ENCODE data around the gene EFNA2. TPM values are rescaled to one million over a fixed set of nuclear protein-coding genes. Genes with fewer than 3 reads are reported as not detected.

EFNA2 gene
- total RNA-seq, 2 donors from 2014 or later, result not detected

DNA sequence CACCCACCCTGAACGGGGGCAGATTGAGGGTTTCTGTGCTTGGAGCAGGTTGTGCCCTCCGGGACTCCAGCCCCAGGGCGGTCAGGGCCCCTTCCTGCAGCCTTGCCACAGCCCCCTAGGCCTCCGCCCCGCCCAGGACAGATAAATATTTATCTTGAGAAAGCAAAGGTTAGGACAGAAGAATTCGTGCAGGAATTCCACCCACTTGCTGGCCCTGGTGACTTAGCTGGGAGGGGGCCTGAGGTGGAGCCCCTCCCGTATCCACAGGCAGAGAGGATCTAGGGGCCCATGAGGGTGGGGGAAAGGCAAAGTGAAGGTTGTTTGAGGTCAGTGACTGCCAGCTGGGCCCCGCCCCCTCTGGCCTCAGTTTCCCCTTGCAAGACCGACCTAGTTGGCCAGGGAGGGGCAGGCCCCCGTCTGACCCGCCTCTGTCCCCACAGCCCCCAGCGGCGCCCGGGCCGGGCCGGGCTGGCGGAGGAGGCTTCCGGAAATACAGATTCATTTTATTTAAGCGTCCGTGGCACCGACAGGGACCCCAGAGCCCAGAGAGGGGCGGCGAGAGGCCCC, 32.1 kb upstream of the EFNA2 start:
- Mint-ChIP-seq H3K4me1 (peaks cover 5% of the 10 kb centered on the region), H3K27ac (peak overlapping the region; percentile 83), H3K36me3 (ENCODE audit: low read depth) (peaks cover 76% of the 10 kb centered on the region), H3K9me3 (no peaks in the 10 kb centered on the region), H3K27me3 (no peaks in the 10 kb centered on the region), H3K4me3 (peak overlapping the region; percentile 93)
- ATAC-seq (replicated peaks), result no peak

DNA sequence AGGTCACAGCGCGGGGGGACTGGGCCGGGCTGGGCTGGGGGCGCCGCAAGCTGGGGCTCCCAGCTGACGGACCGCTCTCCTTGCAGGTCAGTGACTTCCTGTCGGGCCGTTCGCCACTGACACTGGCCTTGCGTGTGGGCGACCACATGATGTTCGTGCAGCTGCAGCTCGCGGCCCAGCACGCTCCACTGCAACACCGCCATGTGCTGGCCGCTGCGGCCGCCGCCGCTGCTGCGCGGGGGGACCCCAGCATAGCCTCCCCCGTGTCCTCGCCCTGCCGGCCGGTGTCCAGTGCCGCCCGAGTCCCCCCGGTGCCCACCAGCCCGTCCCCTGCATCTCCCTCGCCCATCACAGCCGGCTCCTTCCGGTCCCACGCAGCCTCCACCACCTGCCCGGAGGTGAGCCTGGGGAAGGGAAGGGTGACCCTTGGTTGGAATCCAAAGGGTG, 31.6 kb upstream of the EFNA2 start:
- peaks cover 81% of the 10 kb centered on the region for H3K36me3 Mint-ChIP-seq (ENCODE audit: low read depth)
- H3K4me3 Mint-ChIP-seq, result no peak overlapping the region
- ATAC-seq (replicated peaks), result no peak

DNA sequence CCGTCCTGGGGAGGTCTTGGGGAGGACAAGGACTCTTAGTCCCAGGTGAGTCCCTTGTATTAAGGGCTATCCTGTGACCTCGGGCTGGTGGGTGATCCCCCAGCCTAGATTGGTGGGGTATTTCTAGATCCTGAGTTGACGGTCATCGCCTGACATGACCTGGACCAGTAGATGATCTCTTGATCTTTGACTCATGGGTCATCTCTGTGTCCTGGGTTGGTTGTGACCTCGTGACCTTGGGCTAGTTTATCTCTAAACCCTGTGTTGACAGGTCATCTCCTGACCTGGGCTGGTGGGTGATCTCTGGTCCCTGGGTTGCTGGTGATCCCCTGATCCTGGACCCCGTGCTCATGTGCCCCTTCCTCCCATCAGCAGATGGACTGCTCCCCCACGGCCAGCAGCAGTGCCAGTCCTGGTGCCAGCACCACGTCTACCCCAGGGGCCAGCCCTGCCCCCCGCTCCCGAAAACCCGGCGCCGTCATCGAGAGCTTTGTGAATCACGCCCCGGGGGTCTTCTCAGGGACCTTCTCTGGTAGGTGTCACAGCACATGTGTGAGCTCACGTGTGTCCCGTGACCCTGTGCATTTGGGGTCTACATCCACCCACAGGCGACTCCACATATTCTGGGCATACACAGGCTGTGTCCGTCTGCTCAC, 31.0 kb upstream of the EFNA2 start:
- H3K4me3 Mint-ChIP-seq, result peak overlapping the region; percentile 27
- peak overlapping the region; percentile 63 for H3K27ac Mint-ChIP-seq
- H3K9me3 Mint-ChIP-seq, result no peaks in the 10 kb centered on the region
- no peak for ATAC-seq (replicated peaks)
- H3K4me1 Mint-ChIP-seq, result peaks cover 5% of the 10 kb centered on the region
- H3K27me3 Mint-ChIP-seq, result no peaks in the 10 kb centered on the region
- peaks cover 84% of the 10 kb centered on the region for H3K36me3 Mint-ChIP-seq (ENCODE audit: low read depth)

More for the DNA sequence above, 31.6 kb upstream of the EFNA2 start:
- Mint-ChIP-seq H3K27ac (no peak overlapping the region), H3K27me3 (no peaks in the 10 kb centered on the region), H3K9me3 (no peaks in the 10 kb centered on the region), H3K4me1 (peaks cover 5% of the 10 kb centered on the region)

DNA sequence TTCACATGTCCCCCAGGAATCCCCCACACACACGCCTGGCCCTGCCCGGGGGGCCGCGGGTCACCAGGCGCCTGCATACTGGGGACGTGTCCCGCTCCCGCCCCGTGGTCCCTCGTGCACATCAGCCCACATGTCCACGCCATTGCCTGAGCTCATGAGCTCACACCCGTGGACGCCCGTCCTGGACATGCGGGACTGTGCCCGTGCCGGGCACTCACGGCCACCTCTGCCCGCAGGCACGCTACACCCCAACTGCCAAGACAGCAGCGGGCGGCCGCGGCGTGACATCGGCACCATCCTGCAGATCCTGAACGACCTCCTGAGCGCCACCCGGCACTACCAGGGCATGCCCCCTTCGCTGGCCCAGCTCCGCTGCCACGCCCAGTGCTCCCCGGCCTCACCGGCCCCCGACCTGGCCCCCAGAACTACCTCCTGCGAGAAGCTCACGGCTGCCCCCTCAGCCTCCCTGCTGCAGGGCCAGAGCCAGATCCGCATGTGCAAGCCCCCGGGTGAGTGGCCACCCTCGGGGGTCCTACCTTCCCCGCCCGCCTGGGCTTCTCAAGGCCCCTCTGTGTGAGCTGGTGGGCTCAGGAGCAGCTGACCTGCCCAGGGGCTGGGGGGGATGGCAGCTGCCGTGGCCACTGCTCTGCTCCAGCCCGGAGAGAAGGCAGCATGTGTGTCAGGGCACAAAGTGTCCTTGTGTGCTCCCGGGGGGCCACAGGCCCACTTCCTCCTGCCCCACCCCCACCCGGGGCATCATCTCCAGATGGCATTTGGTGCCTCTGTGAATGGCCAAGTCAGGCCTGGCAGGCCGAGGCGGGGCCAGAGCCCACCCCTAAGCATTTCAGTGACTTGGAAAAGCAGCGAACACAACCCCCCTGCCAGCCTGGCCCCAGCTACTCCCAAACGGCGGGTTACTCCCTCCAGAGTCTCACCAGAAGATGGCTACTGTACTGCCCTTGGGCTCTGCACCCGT, 30.2 kb upstream of the EFNA2 start:
- Mint-ChIP-seq H3K36me3 (ENCODE audit: low read depth) (peaks cover 84% of the 10 kb centered on the region), H3K4me1 (peaks cover 5% of the 10 kb centered on the region), H3K27me3 (no peaks in the 10 kb centered on the region), H3K27ac (peak overlapping the region; percentile 63), H3K4me3 (peak overlapping the region; percentile 27), H3K9me3 (no peaks in the 10 kb centered on the region)
- ATAC-seq (replicated peaks), result no peak

DNA sequence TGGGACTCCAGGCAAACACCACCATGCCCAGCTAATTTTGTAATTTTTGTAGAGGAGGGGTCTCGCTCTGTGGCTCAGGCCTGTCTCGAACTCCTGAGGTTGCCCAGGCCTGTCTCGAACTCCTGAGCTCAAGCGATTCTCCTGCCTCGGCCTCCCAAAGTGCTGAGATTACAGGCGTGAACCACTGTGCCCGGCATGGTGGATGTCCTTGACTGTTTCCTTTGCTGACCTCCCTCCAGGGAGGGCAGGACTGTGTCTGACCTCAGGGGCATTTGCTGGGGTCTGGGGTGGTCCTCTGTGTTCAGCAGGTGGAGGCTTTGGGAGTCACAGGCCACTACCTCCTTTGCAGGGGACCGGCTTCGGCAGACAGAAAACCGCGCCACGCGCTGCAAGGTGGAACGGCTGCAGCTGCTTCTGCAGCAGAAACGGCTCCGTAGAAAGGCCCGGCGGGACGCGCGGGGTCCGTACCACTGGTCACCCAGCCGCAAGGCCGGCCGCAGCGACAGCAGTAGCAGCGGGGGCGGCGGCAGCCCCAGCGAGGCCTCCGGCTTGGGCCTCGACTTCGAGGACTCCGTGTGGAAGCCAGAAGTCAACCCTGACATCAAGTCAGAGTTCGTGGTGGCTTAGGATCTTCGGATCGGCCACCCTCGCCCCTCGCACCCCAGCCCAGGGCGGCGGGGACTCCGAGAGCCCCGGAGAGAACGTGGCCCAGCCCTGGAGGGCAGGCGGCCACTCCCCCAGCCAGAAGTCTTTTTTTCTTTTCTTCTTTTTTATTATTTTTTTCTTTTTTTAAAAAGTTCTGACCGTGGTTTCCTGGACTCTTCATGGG, 28.8 kb upstream of the EFNA2 start:
- Mint-ChIP-seq H3K27ac (peak overlapping the region; percentile 85), H3K27me3 (no peaks in the 10 kb centered on the region), H3K36me3 (ENCODE audit: low read depth) (peaks cover 80% of the 10 kb centered on the region), H3K4me1 (peaks cover 8% of the 10 kb centered on the region), H3K4me3 (peak overlapping the region; percentile 93), H3K9me3 (no peaks in the 10 kb centered on the region)
- no peak for ATAC-seq (replicated peaks)

DNA sequence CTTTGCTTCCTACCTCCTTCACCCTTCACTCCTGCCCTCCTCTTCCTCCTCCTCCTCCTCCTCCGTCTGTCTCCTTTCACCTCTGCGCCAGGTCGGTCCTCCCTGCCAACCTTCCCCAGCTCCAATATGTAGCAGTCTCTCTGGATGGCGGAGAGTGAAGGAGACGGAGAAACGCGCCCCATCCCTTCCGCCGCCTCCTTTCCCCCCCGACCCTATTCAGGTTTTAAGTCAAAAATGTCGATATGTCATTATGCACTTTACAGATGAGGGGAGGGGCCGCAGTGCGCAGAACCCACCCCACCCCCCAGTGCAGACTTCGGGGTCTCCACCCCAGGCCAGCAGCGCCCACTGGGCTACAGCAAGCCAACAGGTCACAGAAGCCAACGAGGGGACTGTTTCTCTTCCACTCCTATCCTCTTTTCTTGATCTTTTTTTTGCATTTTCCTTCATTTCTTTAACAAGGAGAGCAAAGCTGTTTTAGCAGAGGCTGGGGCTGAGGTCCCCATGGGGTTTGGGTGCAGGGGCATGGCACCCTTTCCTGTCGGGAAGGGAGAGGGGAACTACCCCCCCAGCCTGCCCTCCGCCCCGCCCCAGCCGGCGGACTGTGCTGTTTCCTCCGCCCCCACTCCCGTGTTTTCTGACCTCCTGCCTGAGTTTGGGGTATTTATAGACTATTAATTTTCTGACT, 28.1 kb upstream of the EFNA2 start:
- Mint-ChIP-seq H3K27ac (peak overlapping the region; percentile 85), H3K4me3 (peak overlapping the region; percentile 93), H3K27me3 (no peaks in the 10 kb centered on the region), H3K36me3 (ENCODE audit: low read depth) (peaks cover 74% of the 10 kb centered on the region), H3K9me3 (no peaks in the 10 kb centered on the region), H3K4me1 (peaks cover 9% of the 10 kb centered on the region)
- ATAC-seq (replicated peaks), result no peak

DNA sequence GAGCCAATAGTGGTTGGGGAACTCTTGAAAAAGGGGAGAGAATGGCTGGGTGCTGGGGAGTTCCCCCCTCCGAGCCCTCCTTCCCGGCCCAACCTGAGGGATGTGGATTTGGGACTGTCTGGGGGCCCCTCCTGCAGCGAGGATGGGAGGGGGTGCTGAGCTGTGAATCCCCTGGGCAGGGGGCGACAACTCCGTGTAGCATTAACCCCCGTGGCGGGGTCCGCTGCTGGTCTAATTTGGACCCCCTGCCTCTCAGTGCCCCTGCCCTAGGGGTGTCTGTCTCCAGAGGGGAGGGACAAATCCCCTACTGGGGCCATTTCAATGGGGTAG, 27.5 kb upstream of the EFNA2 start:
- peak overlapping the region; percentile 93 for H3K4me3 Mint-ChIP-seq
- peaks cover 9% of the 10 kb centered on the region for H3K4me1 Mint-ChIP-seq

DNA sequence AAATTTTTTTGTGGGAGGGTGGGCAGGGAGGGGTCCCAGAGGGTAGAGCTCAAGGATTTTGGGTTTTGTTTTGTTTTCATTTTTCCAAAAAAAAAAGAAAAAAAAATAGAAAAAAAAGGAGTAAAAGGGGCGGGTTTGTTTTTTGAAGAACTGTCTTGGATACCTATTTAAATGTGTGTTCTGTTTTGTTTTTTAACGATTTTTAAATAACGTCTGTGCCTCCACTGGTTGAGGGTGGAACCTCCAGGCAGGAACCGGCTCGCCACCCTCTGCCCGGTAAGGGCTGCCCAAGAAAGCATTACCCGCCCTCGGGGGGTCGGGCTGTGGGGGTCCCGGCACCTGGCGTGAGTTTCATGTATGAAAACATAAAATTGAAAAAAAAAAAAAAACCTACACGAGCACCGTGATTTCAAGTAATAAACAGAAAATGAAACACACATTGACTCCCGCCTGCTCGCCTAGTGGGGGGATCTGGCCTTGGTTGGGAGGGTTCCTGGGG, 26.9 kb upstream of the EFNA2 start:
- ATAC-seq (replicated peaks), result no peak
- H3K9me3 Mint-ChIP-seq, result no peaks in the 10 kb centered on the region
- peaks cover 63% of the 10 kb centered on the region for H3K36me3 Mint-ChIP-seq (ENCODE audit: low read depth)
- peaks cover 9% of the 10 kb centered on the region for H3K4me1 Mint-ChIP-seq
- no peaks in the 10 kb centered on the region for H3K27me3 Mint-ChIP-seq
- H3K27ac Mint-ChIP-seq, result peak overlapping the region; percentile 95
- H3K4me3 Mint-ChIP-seq, result peak overlapping the region; percentile 93

More for the DNA sequence above, 27.5 kb upstream of the EFNA2 start:
- H3K36me3 Mint-ChIP-seq (ENCODE audit: low read depth), result peaks cover 69% of the 10 kb centered on the region
- H3K27me3 Mint-ChIP-seq, result no peaks in the 10 kb centered on the region
- peak overlapping the region; percentile 85 for H3K27ac Mint-ChIP-seq
- ATAC-seq (replicated peaks), result no peak
- no peaks in the 10 kb centered on the region for H3K9me3 Mint-ChIP-seq

DNA sequence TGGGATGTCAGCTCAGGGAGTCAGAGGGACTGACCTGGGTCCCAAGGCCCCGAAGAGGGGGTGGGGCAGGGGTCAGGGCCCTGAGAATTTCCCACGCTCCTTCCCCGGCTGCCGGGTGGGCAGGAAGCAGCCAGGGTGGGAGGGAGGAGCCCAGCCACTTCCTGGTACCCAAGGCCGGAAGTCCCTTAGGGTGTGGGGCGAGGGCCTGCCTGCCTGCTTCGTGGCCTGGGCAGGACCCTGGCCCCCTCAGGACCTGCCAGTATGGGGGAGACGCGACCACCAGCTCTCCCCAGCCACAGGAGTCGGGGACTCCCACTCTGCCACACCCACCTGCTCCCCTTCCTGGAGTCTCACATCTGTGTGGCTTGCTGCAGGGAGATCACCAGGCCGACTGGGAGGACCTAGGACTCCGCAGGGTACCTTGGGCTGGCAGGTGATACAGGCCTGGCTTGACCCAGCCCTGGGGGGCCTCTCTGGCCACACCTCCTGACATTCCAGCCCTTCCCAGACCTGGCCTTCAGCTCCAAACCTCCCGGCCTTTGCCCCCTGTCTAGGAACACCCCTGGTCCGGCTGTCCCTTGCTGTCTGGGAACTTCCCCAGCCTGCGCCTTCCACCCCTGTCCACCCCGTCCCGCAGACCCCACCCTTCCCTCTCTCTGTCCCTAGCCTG, 26.3 kb upstream of the EFNA2 start:
- Mint-ChIP-seq H3K9me3 (no peaks in the 10 kb centered on the region), H3K36me3 (ENCODE audit: low read depth) (peaks cover 62% of the 10 kb centered on the region), H3K27me3 (no peaks in the 10 kb centered on the region), H3K27ac (peak overlapping the region; percentile 95), H3K4me1 (peaks cover 9% of the 10 kb centered on the region), H3K4me3 (peak overlapping the region; percentile 93)
- peak; percentile 50 for ATAC-seq (replicated peaks)

DNA sequence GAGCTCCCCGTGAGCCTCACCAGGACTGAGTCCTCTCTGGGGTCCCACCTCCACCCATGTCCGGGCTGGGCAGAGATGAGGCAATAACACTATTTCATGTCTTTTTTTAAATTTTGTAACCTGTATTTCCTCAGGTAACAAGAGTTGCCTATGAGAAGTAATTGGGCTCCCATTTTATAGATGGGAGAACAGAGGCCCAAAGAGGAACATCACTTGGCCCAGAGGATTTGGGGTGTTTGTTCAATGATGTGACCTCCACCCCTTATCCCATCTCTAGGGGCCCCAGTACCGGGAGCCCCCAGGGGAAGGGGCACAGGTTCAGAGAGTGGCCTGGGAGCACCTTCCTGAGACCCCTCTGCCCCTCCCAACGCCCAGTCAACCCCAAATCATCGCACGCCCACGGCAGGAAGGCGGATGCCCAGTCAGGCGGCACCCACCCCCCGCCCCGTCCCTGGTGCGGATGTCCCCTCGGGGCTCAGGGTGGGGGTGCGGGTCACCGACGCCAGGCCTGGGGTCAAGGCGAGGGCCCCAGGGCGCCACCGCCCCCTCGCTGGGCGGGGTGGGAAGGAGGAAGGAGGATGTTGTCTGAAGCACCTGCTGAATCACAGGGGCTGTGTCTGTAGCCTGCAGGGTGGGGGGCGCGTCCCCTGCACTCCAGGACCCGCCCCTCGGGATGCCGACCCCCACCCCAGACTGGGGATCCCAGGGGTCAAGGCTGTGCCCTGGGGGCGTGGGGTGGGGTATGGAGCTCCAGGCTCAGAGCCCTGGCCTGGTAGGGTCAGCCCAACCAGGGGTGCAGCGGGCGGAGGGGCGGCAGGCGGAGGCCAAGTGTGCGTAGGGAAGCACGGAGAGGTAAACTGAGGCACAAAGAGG, 25.6 kb upstream of the EFNA2 start:
- H3K9me3 Mint-ChIP-seq, result no peaks in the 10 kb centered on the region
- H3K4me3 Mint-ChIP-seq, result peak overlapping the region; percentile 93
- no peaks in the 10 kb centered on the region for H3K27me3 Mint-ChIP-seq
- peak overlapping the region; percentile 95 for H3K27ac Mint-ChIP-seq
- peaks cover 54% of the 10 kb centered on the region for H3K36me3 Mint-ChIP-seq (ENCODE audit: low read depth)
- peaks cover 9% of the 10 kb centered on the region for H3K4me1 Mint-ChIP-seq
- peak; percentile 45 for ATAC-seq (replicated peaks)

DNA sequence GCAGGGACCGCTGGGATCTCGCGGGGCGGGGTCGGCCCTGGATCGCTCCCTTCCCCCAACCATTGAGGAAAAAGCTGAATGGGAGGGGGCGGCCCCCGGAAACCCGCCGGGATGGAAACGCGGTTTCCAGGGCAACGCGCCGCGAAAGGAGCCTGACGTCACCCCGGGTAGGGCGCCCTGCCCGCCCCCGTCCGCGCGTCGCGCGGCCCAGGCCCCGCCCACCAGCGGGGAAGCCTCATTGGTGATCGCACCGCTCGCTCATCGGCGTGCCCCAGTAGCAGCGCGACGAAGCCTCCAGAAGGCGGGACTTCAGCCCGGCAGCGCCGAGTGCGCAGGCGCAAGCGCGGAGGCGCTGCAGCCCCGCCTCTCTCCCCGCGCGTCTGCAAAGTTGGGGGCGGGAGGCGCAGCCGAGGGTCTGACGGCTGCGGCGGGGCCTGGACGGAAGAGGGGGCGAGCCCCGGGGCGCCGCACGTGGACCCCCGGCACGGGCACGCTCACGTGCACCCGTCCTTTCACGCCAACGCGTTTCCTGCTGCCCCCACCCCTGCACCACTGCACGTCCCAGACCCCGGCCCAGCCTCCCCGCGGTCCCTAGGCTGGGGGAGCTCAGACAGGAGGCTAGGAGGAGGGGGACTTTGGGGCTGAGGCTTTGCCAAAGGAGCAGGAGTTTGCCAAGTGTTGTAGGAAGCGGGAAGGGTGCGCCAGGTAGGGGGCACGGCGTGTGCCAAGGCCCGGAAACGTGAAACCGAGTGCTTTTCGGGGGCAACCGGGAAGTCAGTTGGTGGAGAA, 24.7 kb upstream of the EFNA2 start:
- Mint-ChIP-seq H3K27ac (peak overlapping the region; percentile 95), H3K9me3 (no peaks in the 10 kb centered on the region), H3K4me3 (peak overlapping the region; percentile 93), H3K4me1 (peaks cover 9% of the 10 kb centered on the region), H3K36me3 (ENCODE audit: low read depth) (peaks cover 46% of the 10 kb centered on the region), H3K27me3 (no peaks in the 10 kb centered on the region)
- peak; percentile 84 for ATAC-seq (replicated peaks)

DNA sequence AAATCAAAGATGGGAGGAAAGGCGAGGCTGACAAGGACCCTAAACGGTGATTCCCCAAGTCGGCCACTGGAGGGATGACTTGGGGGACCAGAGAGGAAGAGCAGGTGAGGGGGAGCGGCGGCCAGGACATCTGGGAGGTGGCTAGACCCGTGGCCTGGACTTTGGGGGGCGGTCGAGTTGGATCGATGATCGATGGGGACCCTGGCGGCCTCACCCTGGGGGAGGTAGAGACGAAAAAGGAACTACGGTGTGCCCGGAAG, 24.2 kb upstream of the EFNA2 start:
- H3K4me1 Mint-ChIP-seq, result peaks cover 9% of the 10 kb centered on the region
- peak overlapping the region; percentile 87 for H3K27ac Mint-ChIP-seq
- peak overlapping the region; percentile 93 for H3K4me3 Mint-ChIP-seq
- ATAC-seq (replicated peaks), result no peak
- peaks cover 41% of the 10 kb centered on the region for H3K36me3 Mint-ChIP-seq (ENCODE audit: low read depth)
- H3K9me3 Mint-ChIP-seq, result no peaks in the 10 kb centered on the region
- H3K27me3 Mint-ChIP-seq, result no peaks in the 10 kb centered on the region
